GM12878 (cell line): ENCODE results near the gene MDK. TPM values are rescaled to one million over a fixed set of nuclear protein-coding genes. Genes with fewer than 3 reads are reported as not detected.

ENCODE experiments used
- ATAC-seq: fragments of 200-7000 bp; cut with Tn5 transposase; 3 replicates; pipeline ENCODE4 v1.9.1; 2020; ENCODE audit warnings: mild to moderate bottlenecking, moderate library complexity
- BruUV-seq: library from RNA; stranded (reverse); fragments of 400-500 nt; replicated peaks from 2 replicates; lab custom pipeline; 2021; lab: Mats Ljungman, UMichigan
- CTCF ChIA-PET: fragments of 300-600 bp; sonication (Branson Sonifier 250); formaldehyde crosslinking; extraction: SDS; loops from one replicate; lab custom pipeline; 2021; ENCODE audit warnings: inconsistent platforms; lab: Yijun Ruan, JAX
- POLR2A ChIA-PET: fragments of 350-600 bp; formaldehyde crosslinking; extraction: SDS; loops from one replicate; lab custom pipeline; 2021; ENCODE audit warnings: inconsistent platforms; lab: Charles Lee
- RAD21 ChIA-PET: fragments of 300-600 bp; sonication (Branson Sonifier 250); formaldehyde crosslinking; loops from one replicate; lab custom pipeline; 2023; ENCODE audit warnings: antibody characterized with exemption; ENCODE audit not compliant: unreplicated experiment; lab: Charles Lee
- SMC1A ChIA-PET: fragments of 300-600 bp; sonication (Branson Sonifier 250); formaldehyde crosslinking; loops from one replicate; lab custom pipeline; 2023; ENCODE audit not compliant: unreplicated experiment, uncharacterized antibody; lab: Charles Lee
- DNase-seq: peaks from one replicate; pipeline ENCODE4 v3.0.0-alpha.2; 2011; ENCODE audit warnings: low read depth, low spot score
- FAIRE-seq: peaks from 3 replicates; lab custom pipeline; 2011; peaks lifted over from hg19 to GRCh38; lab: Jason Lieb, UNC
- H2AFZ ChIP-seq: 2 replicates; pipeline ENCODE4 v1.6.0; 2011; ENCODE audit warnings: low read depth, low read length, control low read depth; ENCODE audit not compliant: control insufficient read depth
- H3K27ac ChIP-seq: 2 replicates; pipeline ENCODE4 v1.5.1; 2011; ENCODE audit warnings: control low read depth; ENCODE audit not compliant: control insufficient read depth, insufficient read depth
- H3K27me3 ChIP-seq, 2 experiments: replicated peaks in 1 of 2; 2 replicates each; pipeline versions ENCODE4 v1.6.0 to v1.6.1; 2011; ENCODE audit warnings: low read length in 1 of 2; ENCODE audit not compliant: control insufficient read depth in 2 of 2, insufficient read depth in 2 of 2
- H3K36me3 ChIP-seq, 2 experiments: 2 replicates each; pipeline ENCODE4 v1.5.1; 2011; ENCODE audit warnings: low read length in 1 of 2; ENCODE audit not compliant: control insufficient read depth in 2 of 2, insufficient read depth in 2 of 2
- H3K4me1 ChIP-seq: 2 replicates; pipeline ENCODE4 v1.6.1; 2011; ENCODE audit warnings: mild to moderate bottlenecking, low read length, moderate library complexity, mixed read lengths; ENCODE audit not compliant: control insufficient read depth, insufficient read depth
- H3K4me2 ChIP-seq: 2 replicates; pipeline ENCODE4 v1.6.0; 2011; ENCODE audit warnings: control low read depth; ENCODE audit not compliant: control insufficient read depth, insufficient read depth
- H3K4me3 ChIP-seq: fragments of 200-600 bp; sonication (generic); 2 replicates; pipeline ENCODE4 v1.5.1; 2016
- H3K79me2 ChIP-seq: 2 replicates; pipeline ENCODE4 v1.6.0; 2011; ENCODE audit warnings: low read length; ENCODE audit not compliant: control insufficient read depth, insufficient read depth
- H3K9ac ChIP-seq: 2 replicates; pipeline ENCODE4 v1.8.0; 2011; ENCODE audit warnings: low read length, control low read depth, mixed read lengths; ENCODE audit not compliant: control insufficient read depth, insufficient read depth
- H3K9me3 ChIP-seq: replicated peaks from 3 replicates; pipeline ENCODE4 v1.5.1; 2011; ENCODE audit warnings: mild to moderate bottlenecking, low read length; ENCODE audit not compliant: control insufficient read depth, insufficient read depth
- H4K20me1 ChIP-seq: 2 replicates; pipeline ENCODE4 v1.6.0; 2011; ENCODE audit not compliant: control insufficient read depth, insufficient read depth
- CBX5 ChIP-seq: sonication (generic); IDR thresholded peaks from 2 replicates; pipeline ENCODE4 v1.6.1; 2016; ENCODE audit warnings: low read depth, moderate library complexity, mild to moderate bottlenecking, inconsistent platforms
- CEBPB ChIP-seq, 2 experiments: fragments of 150-350 bp in 1 of 2; IDR thresholded peaks; 2 replicates each; pipeline ENCODE4 v1.6.1; 2012 to 2014; ENCODE audit warnings: low read depth in 2 of 2, low read length in 2 of 2, borderline replicate concordance in 1 of 2, inconsistent platforms in 1 of 2
- ELK1 ChIP-seq: IDR thresholded peaks from 2 replicates; pipeline ENCODE4 v1.6.1; 2012; ENCODE audit warnings: low read depth, low read length, improper control_type of control experiment
- HDGF ChIP-seq: fragments of 450-650 bp; IDR thresholded peaks from 2 replicates; pipeline ENCODE4 v1.6.1; 2016; ENCODE audit warnings: antibody characterized with exemption
- IKZF2 ChIP-seq, 2 experiments: fragments of 450-650 bp; IDR thresholded peaks; 2 replicates each; pipeline ENCODE4 v1.6.1; 2017; ENCODE audit warnings: mild to moderate bottlenecking in 2 of 2, moderate library complexity in 2 of 2
- NFXL1 ChIP-seq: fragments of 450-650 bp; IDR thresholded peaks from 2 replicates; pipeline ENCODE4 v1.6.1; 2017; ENCODE audit warnings: antibody characterized with exemption, mild to moderate bottlenecking, borderline replicate concordance
- NKRF ChIP-seq: fragments of 450-650 bp; conservative IDR thresholded peaks from 2 replicates; pipeline ENCODE4 v1.6.1; 2017; ENCODE audit warnings: mild to moderate bottlenecking, moderate library complexity
- NR2C2 ChIP-seq: IDR thresholded peaks from 2 replicates; pipeline ENCODE4 v1.6.1; 2011; ENCODE audit warnings: borderline replicate concordance, low read depth; ENCODE audit not compliant: control insufficient read depth, insufficient read length
- SMAD1 ChIP-seq: fragments of 450-650 bp; IDR thresholded peaks from 2 replicates; pipeline ENCODE4 v1.6.1; 2018; ENCODE audit warnings: mild to moderate bottlenecking, low read depth; ENCODE audit not compliant: partially characterized antibody
- TCF12 ChIP-seq: IDR thresholded peaks from 2 replicates; pipeline ENCODE4 v1.6.1; 2011; ENCODE audit warnings: low read depth, mild to moderate bottlenecking, low read length
- TCF3 ChIP-seq: IDR thresholded peaks from 2 replicates; pipeline ENCODE4 v1.6.1; 2012; ENCODE audit warnings: low read depth, mild to moderate bottlenecking, low read length, borderline replicate concordance; ENCODE audit not compliant: insufficient read depth
- YBX1 ChIP-seq: fragments of 450-650 bp; IDR thresholded peaks from 2 replicates; pipeline ENCODE4 v1.6.1; 2016; ENCODE audit warnings: antibody characterized with exemption
- ZNF622 ChIP-seq: fragments of 450-650 bp; IDR thresholded peaks from 2 replicates; pipeline ENCODE4 v1.6.1; 2017; ENCODE audit warnings: mild to moderate bottlenecking, inconsistent platforms
- WGBS: methylation state at CpG from one replicate; pipeline ENCODE4 v1.1.6; 2016; ENCODE audit warnings: low lambda C conversion rate; ENCODE audit not compliant: insufficient replicate concordance, insufficient coverage; ENCODE audit errors: missing lambda C conversion rate; 5-methylcytosine and 5-hydroxymethylcytosine counted together
- in situ Hi-C: fragments of 300-500 bp; cut with MboI; formaldehyde crosslinking; loops from 9 replicates; pipeline ENCODE4 v1.14.3; 2018; ENCODE audit warnings: mixed read lengths
- intact Hi-C: fragments of 100-400 bp; cut with micrococcal nuclease; formaldehyde crosslinking; loops from one replicate; pipeline ENCODE4 v1.14.2; 2022; ENCODE audit not compliant: unreplicated experiment
- polyA plus RNA-seq, 11 experiments: library from polyadenylated mRNA; depleted of rRNA in 4 of 11; unstranded in 6 of 11; stranded (reverse) in 5 of 11; fragments of >200 nt; fragmentation: Nextera tagmentation in 4 of 11; fragmentation: Illumina TruSeq in 1 of 11; extraction: Ambion mirVana in 4 of 11; extraction: Trizol in 1 of 11; gene quantifications; 1 replicate in 1 of 11; 2 replicates in 10 of 11; pipeline versions ENCODE4 v1.2.1 to v1.2.3, GENCODE V29; 2011 to 2016; ENCODE audit warnings: inconsistent platforms in 2 of 11, missing spikeins in 2 of 11, low read depth in 1 of 11
- total RNA-seq, 4 experiments: library from RNA; depleted of rRNA in 3 of 4; stranded (reverse); fragments of >200 nt in 3 of 4; fragmentation: Illumina TruSeq in 1 of 4; extraction: Trizol in 1 of 4; gene quantifications; 2 replicates each; pipeline versions ENCODE4 v1.2.1 to v1.2.3, GENCODE V29; 2013 to 2021
- TF ChIP-seq, protein P1 (sequence below): fragments of 450-650 bp; IDR thresholded peaks from 2 replicates; pipeline ENCODE4 v1.6.1; 2017; ENCODE audit warnings: mild to moderate bottlenecking, moderate library complexity
- TF ChIP-seq, protein P2 (sequence below): fragments of 450-650 bp; IDR thresholded peaks from 2 replicates; pipeline ENCODE4 v1.6.1; 2018; ENCODE audit warnings: borderline replicate concordance, mild to moderate bottlenecking; ENCODE audit not compliant: partially characterized antibody

MDK gene
- total and polyA plus RNA-seq, 10 of the 15 experiments (the other 5 are each of a cell fraction or from before 2014, with no cell fraction given) = 0.77 to 17.8 (median 9.9) TPM

GRCh38 chr11:46364056-46364455, 17.4 kb upstream of the MDK start:
- intact Hi-C loops = no loop called here
- TF ChIP-seq TCF3 (no peak), NR2C2 (no peak), CEBPB (IDR thresholded peaks at IDR 0.05; ENCODE audit: borderline replicate concordance in 1 of 2, low read depth in 2 of 2, low read length in 2 of 2) (no peak), YBX1 (no peak), IKZF2 (IDR thresholded peaks at IDR 0.05) (no peak), NFXL1 (no peak), TCF12 (no peak), ELK1 (no peak), NKRF (no peak), CBX5 (no peak), HDGF (no peak), ZNF622 (no peak), SMAD1 (no peak)
- TF ChIP-seq, protein P1, sequence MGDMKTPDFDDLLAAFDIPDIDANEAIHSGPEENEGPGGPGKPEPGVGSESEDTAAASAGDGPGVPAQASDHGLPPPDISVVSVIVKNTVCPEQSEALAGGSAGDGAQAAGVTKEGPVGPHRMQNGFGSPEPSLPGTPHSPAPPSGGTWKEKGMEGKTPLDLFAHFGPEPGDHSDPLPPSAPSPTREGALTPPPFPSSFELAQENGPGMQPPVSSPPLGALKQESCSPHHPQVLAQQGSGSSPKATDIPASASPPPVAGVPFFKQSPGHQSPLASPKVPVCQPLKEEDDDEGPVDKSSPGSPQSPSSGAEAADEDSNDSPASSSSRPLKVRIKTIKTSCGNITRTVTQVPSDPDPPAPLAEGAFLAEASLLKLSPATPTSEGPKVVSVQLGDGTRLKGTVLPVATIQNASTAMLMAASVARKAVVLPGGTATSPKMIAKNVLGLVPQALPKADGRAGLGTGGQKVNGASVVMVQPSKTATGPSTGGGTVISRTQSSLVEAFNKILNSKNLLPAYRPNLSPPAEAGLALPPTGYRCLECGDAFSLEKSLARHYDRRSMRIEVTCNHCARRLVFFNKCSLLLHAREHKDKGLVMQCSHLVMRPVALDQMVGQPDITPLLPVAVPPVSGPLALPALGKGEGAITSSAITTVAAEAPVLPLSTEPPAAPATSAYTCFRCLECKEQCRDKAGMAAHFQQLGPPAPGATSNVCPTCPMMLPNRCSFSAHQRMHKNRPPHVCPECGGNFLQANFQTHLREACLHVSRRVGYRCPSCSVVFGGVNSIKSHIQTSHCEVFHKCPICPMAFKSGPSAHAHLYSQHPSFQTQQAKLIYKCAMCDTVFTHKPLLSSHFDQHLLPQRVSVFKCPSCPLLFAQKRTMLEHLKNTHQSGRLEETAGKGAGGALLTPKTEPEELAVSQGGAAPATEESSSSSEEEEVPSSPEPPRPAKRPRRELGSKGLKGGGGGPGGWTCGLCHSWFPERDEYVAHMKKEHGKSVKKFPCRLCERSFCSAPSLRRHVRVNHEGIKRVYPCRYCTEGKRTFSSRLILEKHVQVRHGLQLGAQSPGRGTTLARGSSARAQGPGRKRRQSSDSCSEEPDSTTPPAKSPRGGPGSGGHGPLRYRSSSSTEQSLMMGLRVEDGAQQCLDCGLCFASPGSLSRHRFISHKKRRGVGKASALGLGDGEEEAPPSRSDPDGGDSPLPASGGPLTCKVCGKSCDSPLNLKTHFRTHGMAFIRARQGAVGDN = no peak
- TF ChIP-seq, protein P2, sequence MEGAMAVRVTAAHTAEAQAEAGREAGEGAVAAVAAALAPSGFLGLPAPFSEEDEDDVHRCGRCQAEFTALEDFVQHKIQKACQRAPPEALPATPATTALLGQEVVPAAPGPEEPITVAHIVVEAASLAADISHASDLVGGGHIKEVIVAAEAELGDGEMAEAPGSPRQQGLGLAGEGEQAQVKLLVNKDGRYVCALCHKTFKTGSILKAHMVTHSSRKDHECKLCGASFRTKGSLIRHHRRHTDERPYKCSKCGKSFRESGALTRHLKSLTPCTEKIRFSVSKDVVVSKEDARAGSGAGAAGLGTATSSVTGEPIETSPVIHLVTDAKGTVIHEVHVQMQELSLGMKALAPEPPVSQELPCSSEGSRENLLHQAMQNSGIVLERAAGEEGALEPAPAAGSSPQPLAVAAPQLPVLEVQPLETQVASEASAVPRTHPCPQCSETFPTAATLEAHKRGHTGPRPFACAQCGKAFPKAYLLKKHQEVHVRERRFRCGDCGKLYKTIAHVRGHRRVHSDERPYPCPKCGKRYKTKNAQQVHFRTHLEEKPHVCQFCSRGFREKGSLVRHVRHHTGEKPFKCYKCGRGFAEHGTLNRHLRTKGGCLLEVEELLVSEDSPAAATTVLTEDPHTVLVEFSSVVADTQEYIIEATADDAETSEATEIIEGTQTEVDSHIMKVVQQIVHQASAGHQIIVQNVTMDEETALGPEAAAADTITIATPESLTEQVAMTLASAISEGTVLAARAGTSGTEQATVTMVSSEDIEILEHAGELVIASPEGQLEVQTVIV = no peak

More at GRCh38 chr11:46364056-46364455, 17.4 kb upstream of the MDK start:
- no peaks in the 10 kb centered on the region for H4K20me1 ChIP-seq
- no peak for DNase-seq
- H3K4me2 ChIP-seq = no peak overlapping the region
- RAD21 ChIA-PET = interaction anchor here (2.2 to 3.0 kb wide), 3 partner anchors 12 to 19 kb away, joined by 11 to 17 read pairs (median 16); partner anchors contain the start of gene DGKZ
- H3K36me3 ChIP-seq = peaks cover 9 to 15% of the 10 kb centered on the region in 2 experiments; a peak in 3 of 4 replicates
- no peaks in the 10 kb centered on the region for H3K9me3 ChIP-seq
- H3K9ac ChIP-seq = no peak overlapping the region
- CTCF ChIA-PET = interaction anchor here (15.2 kb wide), 1 partner anchor 12 kb away, joined by 423 read pairs; the partner anchor contains the start of gene DGKZ
- no TSS peak for BruUV-seq
- no peak for FAIRE-seq
- no peak overlapping the region for H2AFZ ChIP-seq
- no peaks in the 10 kb centered on the region for H3K27me3 ChIP-seq
- POLR2A ChIA-PET = no interaction called here
- no peak for ATAC-seq
- H3K4me1 ChIP-seq = peaks cover 20% of the 10 kb centered on the region
- SMC1A ChIA-PET = interaction anchor here (1.3 to 5.5 kb wide), 2 partner anchors 12 to 25 kb away, joined by 3 to 32 read pairs; no protein-coding TSS in a partner anchor
- H3K27ac ChIP-seq = no peak overlapping the region
- WGBS = 98% methylated on average over 9 of the region's 9 CpGs
- no peak overlapping the region for H3K4me3 ChIP-seq
- H3K79me2 ChIP-seq = peaks cover 27% of the 10 kb centered on the region
- in situ Hi-C loops = no loop called here
